Body of pancreas (tissue), 4 donors: ENCODE data around the gene DHX15. TPM values are rescaled to one million over a fixed set of nuclear protein-coding genes. Genes with fewer than 3 reads are reported as not detected.

Source experiments
- ATAC-seq: fragments of 150-250 bp; one replicate; pipeline ENCODE4 v1.9.1; 2016
- DNase-seq, 4 donors: peaks; one replicate each; pipeline ENCODE4 v3.0.0-alpha.2; 2019
- H3K27ac ChIP-seq, 4 donors: fragments of 200-600 bp; sonication (generic); 1 replicate in 3 of 4; 2 replicates in 1 of 4; pipeline versions ENCODE4 v1.5.1 to v1.6.1; 2016 to 2019; ENCODE audit warnings: mild to moderate bottlenecking in 1 of 4, mixed read lengths in 1 of 4, moderate library complexity in 1 of 4
- H3K27me3 ChIP-seq, 2 donors: fragments of 200-600 bp; sonication (generic); one replicate each; pipeline ENCODE4 v1.6.0; 2016; ENCODE audit warnings: mild to moderate bottlenecking in 1 of 2
- H3K36me3 ChIP-seq, 2 donors: fragments of 200-600 bp; sonication (generic); replicated peaks in 1 of 2; 2 replicates each; pipeline ENCODE4 v1.5.1; 2016; ENCODE audit warnings: low read depth in 2 of 2; ENCODE audit not compliant: insufficient read depth in 1 of 2
- H3K4me1 ChIP-seq: fragments of 200-600 bp; sonication (generic); one replicate; pipeline ENCODE4 v1.6.0; 2016
- H3K4me3 ChIP-seq, 2 donors: fragments of 200-600 bp; sonication (generic); 1 replicate in 1 of 2; 2 replicates in 1 of 2; pipeline ENCODE4 v1.5.1; 2016 to 2019
- H3K9me3 ChIP-seq, 3 donors: fragments of 200-600 bp; sonication (generic); 1 replicate in 2 of 3; 2 replicates in 1 of 3; pipeline ENCODE4 v1.5.1; 2016
- CTCF ChIP-seq, 7 experiments: fragments of 450-650 bp in 4 of 7; fragments of 200-600 bp in 3 of 7; sonication (generic) in 3 of 7; IDR thresholded peaks; one replicate each; pipeline ENCODE4 v1.5.1; 2016 to 2019; ENCODE audit warnings: antibody characterized with exemption in 7 of 7
- POLR2A ChIP-seq, 3 donors: fragments of 450-650 bp; IDR thresholded peaks; one replicate each; pipeline ENCODE4 v1.6.1; 2016; ENCODE audit warnings: antibody characterized with exemption in 3 of 3, mild to moderate bottlenecking in 2 of 3
- WGBS, 2 donors: methylation state at CpG; one replicate each; pipeline ENCODE4 v1.1.5; 2017; 5-methylcytosine and 5-hydroxymethylcytosine counted together
- intact Hi-C: fragments of 100-400 bp; cut with DNase I; formaldehyde crosslinking; loops from one replicate; pipeline ENCODE4 v1.15.1; 2023
- total RNA-seq, 2 donors: library from RNA; depleted of rRNA; stranded (reverse); fragments of >200 nt; gene quantifications; one replicate each; pipeline ENCODE4 v1.1.0, GENCODE V29; 2016

Gene DHX15
- total RNA-seq = 100 to 1,000 TPM in 1 of 2 donors, 10 to 100 TPM in 1; 83.7 to 104 TPM

- Histone ChIP-seq H3K9me3 (no peaks in the 10 kb centered on the region), H3K27ac (peak within 1 kb of the TSS; percentile 97 to 99 (median 98)), H3K27me3 (no peaks in the 10 kb centered on the region), H3K4me3 (peak within 1 kb of the TSS; percentile 71 to 84), H3K36me3 (no peaks in the 10 kb centered on the region), H3K4me1 (peaks cover 35% of the 10 kb centered on the region)
- intact Hi-C loops = no loop called here
- 0 to 1% methylated on average over 33 to 52 of the region's 52 CpGs for WGBS, 2 donors
- ATAC-seq (peak; percentile 99), DNase-seq (peak; percentile 96 to 98 (median 98))
- TF ChIP-seq CTCF (IDR thresholded peaks at IDR 0.05) (peak in 3 of 7 experiments; percentile 1 to 19 (median 5)), POLR2A (IDR thresholded peaks at IDR 0.05) (peak; percentile 68 to 85 (median 80))
Measured at GRCh38 chr4:24584211-24584850, at the start of gene DHX15. Gene DHX15 (minus strand): TSS chr4:24584554. CDS start chr4:24584393, 161 bp downstream.

GRCh38 chr4:24632011-24632410, 47.7 kb upstream of the DHX15 start:
- no peak for TF ChIP-seq POLR2A (IDR thresholded peaks at IDR 0.05)
- no peak for TF ChIP-seq CTCF (IDR thresholded peaks at IDR 0.05)
- intact Hi-C loops = no loop called here
- ATAC-seq (no peak), DNase-seq (no peak)
- H3K27me3 ChIP-seq = no peaks in the 10 kb centered on the region
- H3K4me1 ChIP-seq = no peaks in the 10 kb centered on the region
- no peak overlapping the region for H3K27ac ChIP-seq
- WGBS, 2 donors = 79% methylated on average over 2 of the region's 2 CpGs
- H3K36me3 ChIP-seq = no peaks in the 10 kb centered on the region
- no peaks in the 10 kb centered on the region for H3K9me3 ChIP-seq
- H3K4me3 ChIP-seq = no peak overlapping the region

DNA sequence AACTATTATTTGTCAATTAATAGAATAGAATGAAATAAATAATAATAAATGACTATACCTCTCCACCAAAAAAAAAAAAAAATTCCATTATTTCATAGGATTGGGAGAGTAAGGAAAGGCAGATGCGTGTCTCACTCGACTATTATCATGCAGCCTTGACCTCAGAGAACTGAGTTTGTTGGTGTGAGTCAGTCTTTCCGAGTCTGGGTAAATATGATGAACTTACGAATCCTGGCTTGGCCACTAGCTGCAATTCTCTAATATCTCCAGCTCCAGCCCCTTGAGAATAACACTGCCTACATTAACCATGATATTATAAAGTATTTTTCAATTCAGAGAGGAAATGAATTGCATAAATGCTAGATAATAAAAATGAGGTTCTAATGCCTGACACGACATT, 46.6 kb upstream of the DHX15 start:
- Histone ChIP-seq H3K36me3 (no peaks in the 10 kb centered on the region), H3K4me1 (no peaks in the 10 kb centered on the region), H3K9me3 (no peaks in the 10 kb centered on the region), H3K27me3 (no peaks in the 10 kb centered on the region), H3K27ac (no peak overlapping the region), H3K4me3 (no peak overlapping the region)
- 45 to 56% methylated on average over 5 of the region's 5 CpGs for WGBS, 2 donors
- TF ChIP-seq POLR2A (IDR thresholded peaks at IDR 0.05) (no peak), CTCF (IDR thresholded peaks at IDR 0.05) (no peak)
- intact Hi-C loops = no loop called here
- ATAC-seq (no peak), DNase-seq (peak in 1 of 4 donors; percentile 6)

- H3K4me1 ChIP-seq = no peaks in the 10 kb centered on the region
- intact Hi-C loops = no loop called here
- no peaks in the 10 kb centered on the region for H3K9me3 ChIP-seq
- 25 to 39% methylated on average over 2 of the region's 2 CpGs for WGBS, 2 donors
- ATAC-seq = no peak
- no peak for DNase-seq
- TF ChIP-seq CTCF (IDR thresholded peaks at IDR 0.05) (no peak), POLR2A (IDR thresholded peaks at IDR 0.05) (no peak)
- H3K36me3 ChIP-seq = no peaks in the 10 kb centered on the region
- no peaks in the 10 kb centered on the region for H3K27me3 ChIP-seq
- H3K27ac ChIP-seq = no peak overlapping the region
- H3K4me3 ChIP-seq = no peak overlapping the region
Measured at GRCh38 chr4:24625091-24625490, 40.7 kb upstream of the DHX15 start.

- no peaks in the 10 kb centered on the region for H3K9me3 ChIP-seq
- H3K27me3 ChIP-seq = no peaks in the 10 kb centered on the region
- WGBS, 2 donors = 48 to 64% methylated on average over 1 of the region's 1 CpG
- no peaks in the 10 kb centered on the region for H3K36me3 ChIP-seq
- no peaks in the 10 kb centered on the region for H3K4me1 ChIP-seq
- intact Hi-C loops = no loop called here
- ATAC-seq (no peak), DNase-seq (no peak)
- H3K4me3 ChIP-seq = no peak overlapping the region
- no peak overlapping the region for H3K27ac ChIP-seq
- TF ChIP-seq CTCF (IDR thresholded peaks at IDR 0.05) = no peak
- TF ChIP-seq POLR2A (IDR thresholded peaks at IDR 0.05) = no peak
Measured at GRCh38 chr4:24624381-24624780, 40.0 kb upstream of the DHX15 start.
